Tibial nerve (tissue), 4 donors: ENCODE measurements around the gene SEPHS1.

ENCODE experiments used
- CTCF ChIP-seq, 5 experiments: fragments of 200-600 bp in 3 of 5; fragments of 450-650 bp in 2 of 5; sonication (generic) in 3 of 5; IDR thresholded peaks; one replicate each; pipeline ENCODE4 v1.5.1; 2016 to 2019; ENCODE audit warnings: antibody characterized with exemption in 5 of 5, mild to moderate bottlenecking in 3 of 5, moderate library complexity in 2 of 5
- EP300 ChIP-seq, 2 donors: sonication (generic); formaldehyde crosslinking; IDR thresholded peaks; one replicate each; pipeline ENCODE4 v1.6.1; 2017; ENCODE audit warnings: antibody characterized with exemption in 2 of 2, mild to moderate bottlenecking in 1 of 2
- POLR2A ChIP-seq, 2 donors: fragments of 450-650 bp; IDR thresholded peaks; one replicate each; pipeline ENCODE4 v1.6.1; 2017; ENCODE audit warnings: antibody characterized with exemption in 2 of 2, mild to moderate bottlenecking in 2 of 2, moderate library complexity in 2 of 2

- TF ChIP-seq POLR2A (IDR thresholded peaks at IDR 0.05) (no peak), CTCF (IDR thresholded peaks at IDR 0.05) (no peak), EP300 (IDR thresholded peaks at IDR 0.05) (no peak)
Observed at GRCh38 chr10:13322615-13323148, 25.4 kb downstream of the SEPHS1 start.
